Right cardiac atrium (tissue), 5 donors: ENCODE data around the gene HOPX. TPM values are rescaled to one million over a fixed set of nuclear protein-coding genes. Genes with fewer than 3 reads are reported as not detected.
"Not testable (repeated sequence)": the region's sequence is repeated elsewhere in the genome, so short reads cannot be mapped to it uniquely, and the experiment has no call there.

Source experiments
- ATAC-seq, 2 donors: fragments of 200-7000 bp; cut with Tn5 transposase; one replicate each; pipeline versions ENCODE4 v1.8.0 to v1.9.1; 2020; ENCODE audit warnings: moderate library complexity in 2 of 2, mild to moderate bottlenecking in 1 of 2
- DNase-seq, 3 donors: peaks; one replicate each; pipeline ENCODE4 v3.0.0-alpha.2; 2020
- H3K27ac ChIP-seq: one replicate; pipeline ENCODE4 v1.5.1; 2013; ENCODE audit warnings: mild to moderate bottlenecking, low read length, control low read depth, moderate library complexity
- H3K27me3 ChIP-seq: one replicate; pipeline ENCODE4 v1.6.1; 2013; ENCODE audit not compliant: control insufficient read depth, insufficient read depth
- H3K4me1 ChIP-seq: one replicate; pipeline ENCODE4 v1.6.1; 2013; ENCODE audit warnings: low read length; ENCODE audit not compliant: control insufficient read depth, insufficient read depth
- H3K4me3 ChIP-seq: one replicate; pipeline ENCODE4 v1.5.1; 2013; ENCODE audit warnings: low read length, control low read depth
- H3K9me3 ChIP-seq: one replicate; pipeline ENCODE4 v1.6.1; 2013; ENCODE audit warnings: low read length; ENCODE audit not compliant: control insufficient read depth
- WGBS: extraction: QIAGEN DNeasy Blood & Tissue Kit; methylation state at CpG from one replicate; pipeline ENCODE4 v1.1.7; 2013; 5-methylcytosine and 5-hydroxymethylcytosine counted together
- intact Hi-C, 4 donors: fragments of 100-400 bp; cut with DNase I; formaldehyde crosslinking; loops; one replicate each; pipeline versions ENCODE4 v1.11.0 to v1.14.0; 2022 to 2023
- polyA plus RNA-seq: library from polyadenylated mRNA; stranded (reverse); fragments of 200-250 nt; gene quantifications from one replicate; pipeline ENCODE4 v1.2.3, GENCODE V29; 2013
- total RNA-seq, 4 donors: library from RNA; stranded (reverse); fragmentation: NEBNext Ultra II Directional; extraction: Animal tissue kit (Norgen Biotek cat#: 25700); gene quantifications; one replicate each; pipeline ENCODE4 v1.2.1, GENCODE V29; 2021
- donor health status: healthy with polysubstance abuse.
- donor health status: DM: no; HTN: yes; CAD: no.
- donor health status: DM: no; HTN: no; CAD: no.
- donor health status: DM: no; HTN: yes; CAD: no; lungs with severe emphysema.
- donor health status: DM: yes; HTN: yes; CAD: no.

HOPX gene
- total and polyA plus RNA-seq, 5 donors = 30.6 to 159 (median 72.1) TPM

DNA sequence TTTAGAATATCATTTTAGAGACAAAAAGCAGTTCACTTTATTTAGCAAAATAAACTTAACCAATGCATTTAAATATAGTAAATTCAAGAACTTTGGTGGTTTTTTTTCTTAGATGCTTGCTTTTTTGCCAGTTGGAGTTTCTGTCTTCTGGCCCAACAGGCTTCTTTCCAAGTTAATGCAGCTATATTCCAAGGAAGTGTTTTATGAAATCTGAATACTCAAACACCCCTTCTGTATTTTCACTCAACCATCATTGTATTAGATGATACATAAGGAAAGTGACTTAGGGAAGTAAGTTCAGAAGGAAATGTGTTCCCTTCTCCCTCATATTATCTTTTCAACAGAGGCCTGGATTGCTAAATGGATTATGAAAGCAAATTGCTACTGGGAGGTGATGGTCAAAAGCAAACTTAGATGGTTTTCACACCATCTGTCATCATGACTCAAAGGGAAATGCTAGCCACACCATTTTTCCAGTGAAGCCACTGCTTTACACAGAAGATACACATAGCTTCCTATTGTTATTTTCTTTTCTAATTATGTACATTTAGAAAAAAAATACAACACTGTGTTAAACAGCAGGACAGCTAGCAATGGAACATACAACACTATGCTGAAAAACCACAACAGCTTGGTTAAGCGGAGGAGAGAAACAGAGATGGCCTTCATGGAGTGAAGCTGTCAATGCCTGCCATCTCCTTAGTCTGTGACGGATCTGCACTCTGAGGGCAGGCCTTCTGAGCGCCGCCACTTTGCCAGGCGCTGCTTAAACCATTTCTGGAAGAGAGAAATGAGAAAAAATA, 32.9 kb downstream of the HOPX start:
- H3K27me3 ChIP-seq = no peaks in the 10 kb centered on the region
- WGBS = 96% methylated on average over 5 of the region's 5 CpGs
- no peak overlapping the region for H3K27ac ChIP-seq
- DNase-seq = no peak
- no peaks in the 10 kb centered on the region for H3K4me1 ChIP-seq
- intact Hi-C loops = no loop called here
- H3K4me3 ChIP-seq = no peak overlapping the region
- ATAC-seq = no peak
- no peaks in the 10 kb centered on the region for H3K9me3 ChIP-seq

DNA sequence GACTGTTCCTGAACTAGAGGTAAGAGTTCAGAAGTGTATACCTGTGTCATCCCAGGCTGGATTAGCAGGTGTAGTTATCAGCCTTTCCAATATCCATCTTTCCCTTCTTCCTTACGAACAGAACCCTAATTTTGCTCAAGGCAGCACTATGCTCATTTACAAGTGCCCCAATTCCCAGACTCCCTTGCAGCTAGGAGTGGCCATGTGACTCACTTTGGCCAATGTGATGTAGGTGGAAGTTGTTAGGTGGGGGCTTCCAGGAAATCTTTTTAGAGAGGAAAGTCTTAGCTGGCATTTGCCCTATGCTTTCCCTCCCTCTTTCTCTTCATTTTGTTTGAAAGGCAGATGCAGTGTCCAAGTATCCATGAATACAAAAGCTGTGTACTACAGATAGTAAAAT, 34.8 kb downstream of the HOPX start:
- no peak for DNase-seq
- no peak for ATAC-seq
- H3K27ac ChIP-seq = no peak overlapping the region
- 86% methylated on average over 1 of the region's 1 CpG for WGBS
- no peaks in the 10 kb centered on the region for H3K4me1 ChIP-seq
- H3K4me3 ChIP-seq = no peak overlapping the region
- H3K27me3 ChIP-seq = no peaks in the 10 kb centered on the region
- H3K9me3 ChIP-seq = no peaks in the 10 kb centered on the region
- intact Hi-C loops = no loop called here

DNA sequence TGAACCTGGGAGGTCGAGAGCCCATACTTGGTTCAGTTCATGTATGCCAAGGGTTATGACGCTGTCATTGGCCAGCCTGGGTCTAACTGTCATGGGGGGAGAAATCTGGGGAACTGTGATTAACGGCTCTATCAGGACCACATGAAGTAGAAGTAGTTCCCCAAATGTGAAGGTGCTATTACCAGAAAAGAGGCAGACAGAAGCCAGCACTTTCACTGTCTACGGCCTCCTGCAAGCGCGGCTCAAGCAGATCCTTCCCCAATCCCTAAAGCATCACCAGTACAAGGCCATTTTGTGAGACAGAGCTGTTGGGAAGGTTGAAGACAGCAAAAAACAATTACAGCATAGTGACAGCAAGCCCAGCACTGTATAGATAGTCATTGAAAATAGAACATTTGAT, 37.5 kb downstream of the HOPX start:
- H3K4me1 ChIP-seq = no peaks in the 10 kb centered on the region
- no peaks in the 10 kb centered on the region for H3K27me3 ChIP-seq
- H3K27ac ChIP-seq = no peak overlapping the region
- no peaks in the 10 kb centered on the region for H3K9me3 ChIP-seq
- DNase-seq (no peak), ATAC-seq (no peak)
- intact Hi-C loops = no loop called here
- 94% methylated on average over 6 of the region's 6 CpGs for WGBS
- no peak overlapping the region for H3K4me3 ChIP-seq

DNA sequence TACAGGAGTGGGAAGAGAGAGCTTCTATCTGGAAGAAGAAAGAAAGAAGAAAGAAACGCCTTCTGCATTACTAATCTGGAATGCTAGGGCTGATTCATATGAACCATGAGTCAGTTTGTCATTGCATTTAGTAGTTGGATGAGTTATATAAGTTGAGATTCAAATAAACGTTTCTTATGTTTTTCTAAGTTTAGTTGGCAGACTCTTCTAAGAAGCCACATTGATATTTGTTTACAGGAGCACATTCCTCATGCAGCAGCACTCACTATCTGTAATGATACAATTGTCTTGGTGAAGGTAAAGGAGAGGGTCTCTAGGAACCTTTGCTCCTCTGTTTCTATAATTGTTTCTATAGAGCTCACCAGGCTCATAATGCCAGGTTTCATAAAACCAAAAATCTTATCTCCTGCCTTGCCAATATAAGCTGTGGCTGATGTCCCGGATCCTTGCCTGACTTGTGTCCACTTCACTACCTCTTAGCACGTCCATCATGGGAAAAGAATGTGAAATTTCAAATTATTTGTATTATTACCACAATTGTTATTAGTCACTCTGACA, 39.5 kb downstream of the HOPX start:
- intact Hi-C loops = no loop called here
- WGBS = 52% methylated on average over 4 of the region's 4 CpGs
- no peak overlapping the region for H3K4me3 ChIP-seq
- ATAC-seq (no peak), DNase-seq (no peak)
- H3K9me3 ChIP-seq = no peaks in the 10 kb centered on the region
- no peaks in the 10 kb centered on the region for H3K4me1 ChIP-seq
- no peaks in the 10 kb centered on the region for H3K27me3 ChIP-seq
- no peak overlapping the region for H3K27ac ChIP-seq

DNA sequence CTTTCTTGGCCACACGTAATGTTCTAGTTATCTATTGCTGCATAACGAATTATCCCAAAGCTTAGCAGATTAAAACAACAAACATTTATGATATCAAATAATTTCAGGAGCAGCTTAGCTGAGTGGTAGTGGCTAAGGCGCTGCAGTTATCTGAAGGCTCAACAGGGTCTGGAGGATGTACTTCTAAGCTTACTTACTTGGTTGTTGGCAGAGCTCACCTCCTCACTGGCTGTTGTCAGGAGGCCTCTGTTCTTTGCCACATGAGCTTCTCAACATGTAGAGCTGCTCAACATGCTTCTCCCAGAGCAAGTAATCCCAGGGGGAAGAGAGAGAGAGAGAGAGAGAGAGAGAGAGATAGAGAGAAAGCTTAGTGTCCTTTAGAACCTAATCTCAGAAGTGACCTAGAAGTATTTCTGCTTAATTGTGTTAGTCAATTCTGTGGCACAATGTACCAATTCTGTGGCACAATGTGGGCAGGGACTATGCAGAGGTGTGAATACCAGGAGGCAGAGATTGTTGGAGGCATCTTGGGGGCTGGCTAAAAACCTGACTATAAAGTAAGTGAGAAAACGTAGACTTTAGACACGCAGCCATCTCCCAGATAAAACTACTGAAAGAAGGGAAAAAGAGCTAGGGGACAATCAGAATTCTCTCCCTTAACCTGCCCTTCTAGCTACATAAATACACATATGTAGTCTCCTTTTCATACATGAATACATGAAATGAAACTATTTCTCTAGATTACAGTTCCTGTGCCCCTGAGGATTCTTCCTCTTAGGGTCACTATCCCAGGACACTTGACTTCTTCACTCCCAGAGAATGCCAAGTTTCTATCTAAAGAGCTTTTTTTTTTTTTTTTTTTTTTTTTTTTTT, 40.2 kb downstream of the HOPX start:
- intact Hi-C loops = no loop called here
- Histone ChIP-seq H3K4me1 (no peaks in the 10 kb centered on the region), H3K27me3 (no peaks in the 10 kb centered on the region), H3K9me3 (no peaks in the 10 kb centered on the region), H3K4me3 (no peak overlapping the region), H3K27ac (no peak overlapping the region)
- ATAC-seq = no peak
- DNase-seq = no peak
- WGBS = 67% methylated on average over 5 of the region's 5 CpGs

DNA sequence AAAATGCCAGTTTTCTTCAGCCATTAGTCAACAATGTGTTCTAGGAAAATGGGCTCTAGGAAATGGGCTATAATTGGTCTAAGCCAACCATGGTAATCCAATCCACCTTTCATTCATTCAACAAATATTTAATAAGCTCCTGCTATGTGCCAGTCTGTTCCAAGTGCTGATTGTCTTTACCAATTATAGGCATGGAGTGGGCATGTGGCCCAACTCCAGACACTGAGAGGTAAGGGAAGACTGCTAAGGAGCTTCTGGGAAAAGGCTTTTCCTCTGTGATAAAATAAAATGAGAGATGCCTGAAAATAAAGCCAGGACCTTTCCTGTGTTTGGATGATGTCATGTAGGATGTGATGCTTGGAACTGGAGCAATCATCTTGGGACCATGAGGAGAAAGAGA, 43.3 kb downstream of the HOPX start:
- no peaks in the 10 kb centered on the region for H3K4me1 ChIP-seq
- no peak overlapping the region for H3K4me3 ChIP-seq
- intact Hi-C loops = no loop called here
- H3K9me3 ChIP-seq = no peaks in the 10 kb centered on the region
- ATAC-seq = no peak
- no peaks in the 10 kb centered on the region for H3K27me3 ChIP-seq
- H3K27ac ChIP-seq = no peak overlapping the region
- no peak for DNase-seq

DNA sequence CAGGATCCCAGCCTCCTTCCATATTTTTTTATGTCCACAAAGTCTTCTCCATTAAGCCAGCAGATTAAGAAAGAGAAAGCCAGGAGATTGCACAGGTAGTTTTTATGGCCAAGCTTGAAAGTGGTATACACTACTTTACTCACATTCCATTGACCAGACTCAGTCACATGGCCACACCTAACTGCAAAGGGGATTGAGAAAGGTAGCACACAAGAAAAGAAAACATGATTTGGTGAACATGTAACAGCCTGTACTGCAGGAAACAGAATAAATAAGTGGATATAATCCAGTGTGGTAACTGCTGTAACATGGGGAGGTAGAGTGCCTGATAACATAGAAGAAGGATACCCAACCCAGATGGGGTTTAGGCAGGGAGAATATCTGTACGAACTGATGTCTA, 43.9 kb downstream of the HOPX start:
- no peaks in the 10 kb centered on the region for H3K9me3 ChIP-seq
- no peaks in the 10 kb centered on the region for H3K4me1 ChIP-seq
- intact Hi-C loops = no loop called here
- no peak overlapping the region for H3K27ac ChIP-seq
- WGBS = 78% methylated on average over 1 of the region's 1 CpG
- H3K27me3 ChIP-seq = no peaks in the 10 kb centered on the region
- DNase-seq = no peak
- H3K4me3 ChIP-seq = no peak overlapping the region
- ATAC-seq = no peak

DNA sequence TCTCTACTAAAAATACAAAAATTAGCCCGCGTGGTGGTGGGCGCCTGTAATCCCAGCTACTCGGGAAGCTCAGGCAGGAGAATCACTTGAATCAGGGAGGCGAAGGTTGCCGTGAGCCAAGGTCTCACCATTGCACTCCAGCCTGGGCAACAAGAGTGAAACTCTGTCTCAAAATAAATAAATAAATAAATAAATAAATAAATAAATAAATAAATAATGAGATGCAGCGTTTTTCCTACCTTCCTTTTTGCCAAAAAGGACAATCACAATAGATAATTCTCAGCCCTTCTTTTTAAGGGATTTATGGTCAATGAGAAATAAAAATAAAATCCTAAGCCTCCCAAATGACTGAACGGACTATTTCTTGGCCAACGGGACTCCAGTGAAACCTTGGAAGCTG, 46.1 kb downstream of the HOPX start:
- DNase-seq, H3K4me1 ChIP-seq, H3K27me3 ChIP-seq, intact Hi-C loops, H3K27ac ChIP-seq, H3K9me3 ChIP-seq, ATAC-seq, H3K4me3 ChIP-seq: not testable (repeated sequence)
- WGBS = 96% methylated on average over 9 of the region's 9 CpGs

DNA sequence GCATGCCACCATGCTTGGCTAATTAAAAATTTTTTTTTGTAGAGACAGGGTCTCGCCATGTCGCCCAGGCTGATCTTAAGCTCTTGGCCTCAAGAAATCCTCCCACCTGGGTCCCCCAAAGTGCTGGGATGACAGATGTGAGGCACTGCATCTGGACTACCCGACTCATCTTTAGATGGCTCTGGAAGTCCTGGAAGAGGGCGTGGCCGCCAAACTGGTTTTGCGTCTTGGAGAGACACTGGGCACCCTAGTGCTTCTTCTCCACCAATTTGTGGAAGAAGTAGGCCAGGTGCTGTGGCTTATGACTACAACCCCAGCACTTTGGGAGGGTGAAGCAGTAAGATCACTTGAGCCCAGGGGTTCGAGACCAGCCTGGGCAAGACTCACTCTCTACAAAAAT, 47.6 kb downstream of the HOPX start:
- Histone ChIP-seq H3K4me1 (no peaks in the 10 kb centered on the region), H3K27ac (no peak overlapping the region), H3K9me3 (no peaks in the 10 kb centered on the region), H3K27me3 (no peaks in the 10 kb centered on the region), H3K4me3 (no peak overlapping the region)
- no peak for ATAC-seq
- DNase-seq = no peak
- WGBS = 92% methylated on average over 7 of the region's 7 CpGs
- intact Hi-C loops = no loop called here

DNA sequence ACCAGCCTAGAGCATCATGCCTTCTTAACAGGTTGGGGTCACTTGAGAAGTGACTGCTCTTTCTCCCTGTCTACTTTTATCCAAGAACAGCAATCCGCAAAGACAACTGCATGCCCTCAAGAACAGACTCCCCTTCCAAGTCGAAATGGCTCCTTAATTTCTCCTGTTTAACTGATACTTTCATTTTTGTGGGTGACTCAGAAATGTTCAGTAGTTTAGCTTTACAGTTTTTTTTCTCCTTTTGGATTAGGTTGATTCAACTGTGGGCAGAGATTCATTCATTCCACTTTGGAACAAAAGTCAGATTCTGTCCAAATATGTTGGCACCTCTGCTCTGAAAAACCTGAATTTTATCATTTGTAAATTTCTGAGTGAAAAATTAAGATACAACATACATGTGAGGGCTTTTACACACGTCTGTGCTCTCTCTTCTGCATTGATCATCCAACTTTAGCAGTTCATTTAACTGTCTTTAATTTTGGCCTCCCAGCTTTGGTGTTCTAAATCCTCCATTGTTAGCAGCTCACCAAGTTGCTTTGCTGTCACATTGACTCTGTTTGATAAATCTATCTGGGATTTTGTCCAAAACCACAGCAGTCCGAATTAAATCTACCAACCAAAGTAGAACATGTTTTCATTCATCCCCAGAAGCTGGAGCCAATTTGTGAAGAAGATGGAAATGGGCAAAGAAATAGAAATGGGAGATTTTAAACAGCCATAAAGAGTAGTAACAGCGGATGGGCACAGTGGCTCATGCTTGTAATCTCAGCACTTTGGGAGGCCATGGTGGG, 50.0 kb downstream of the HOPX start:
- ATAC-seq (no peak), DNase-seq (no peak)
- no peak overlapping the region for H3K4me3 ChIP-seq
- intact Hi-C loops = no loop called here
- H3K27me3 ChIP-seq = no peaks in the 10 kb centered on the region
- 62% methylated on average over 5 of the region's 5 CpGs for WGBS
- no peaks in the 10 kb centered on the region for H3K4me1 ChIP-seq
- no peaks in the 10 kb centered on the region for H3K9me3 ChIP-seq
- H3K27ac ChIP-seq = no peak overlapping the region

DNA sequence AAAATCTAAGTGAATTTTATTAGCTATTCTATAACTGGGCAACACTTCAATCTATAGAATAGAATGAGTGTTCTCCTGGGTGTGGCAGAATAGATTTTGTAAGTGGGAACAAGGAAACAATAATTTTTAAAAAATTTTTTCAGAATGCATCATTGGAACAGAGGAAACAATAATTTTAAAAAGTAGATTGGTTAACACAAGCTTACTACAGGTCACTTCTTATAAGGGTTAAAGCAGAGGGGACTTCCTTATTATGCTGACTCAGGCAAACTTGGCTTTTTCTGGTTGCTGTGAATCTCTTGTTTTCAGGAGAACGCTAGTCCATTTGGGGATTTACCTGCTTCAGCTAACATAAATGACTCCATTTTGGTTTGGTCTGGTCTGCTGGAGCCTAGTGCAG, 52.5 kb downstream of the HOPX start:
- Histone ChIP-seq H3K9me3 (no peaks in the 10 kb centered on the region), H3K4me3 (no peak overlapping the region), H3K27me3 (no peaks in the 10 kb centered on the region), H3K27ac (no peak overlapping the region), H3K4me1 (no peaks in the 10 kb centered on the region)
- DNase-seq (no peak), ATAC-seq (no peak)
- 81% methylated on average over 1 of the region's 1 CpG for WGBS
- intact Hi-C loops = no loop called here
